Loucy (cell line): ENCODE results near the gene NUP62.

Experiments
- H2AFZ ChIP-seq: fragments of 200-600 bp; sonication (generic); 2 replicates; pipeline ENCODE4 v1.6.0; 2016; ENCODE audit warnings: antibody characterized with exemption, mild to moderate bottlenecking, low read length, moderate library complexity
- H3F3A ChIP-seq: fragments of 200-600 bp; 2 replicates; pipeline ENCODE4 v1.6.0; 2016; ENCODE audit warnings: antibody characterized with exemption, low read depth, mild to moderate bottlenecking
- H3K27me3 ChIP-seq: fragments of 200-600 bp; sonication (generic); 2 replicates; pipeline ENCODE4 v1.6.1; 2014; ENCODE audit warnings: low read length, mild to moderate bottlenecking; ENCODE audit not compliant: insufficient read depth, poor library complexity, severe bottlenecking
- H3K36me3 ChIP-seq: fragments of 200-600 bp; sonication (generic); 2 replicates; pipeline ENCODE4 v1.6.1; 2016; ENCODE audit warnings: low read length; ENCODE audit not compliant: insufficient read depth
- H3K4me1 ChIP-seq: fragments of 200-600 bp; sonication (generic); 2 replicates; pipeline ENCODE4 v1.5.1; 2014; ENCODE audit warnings: low read length, mild to moderate bottlenecking; ENCODE audit not compliant: insufficient read depth, poor library complexity, severe bottlenecking
- H3K4me2 ChIP-seq: fragments of 200-600 bp; sonication (generic); 2 replicates; pipeline ENCODE4 v1.6.0; 2014; ENCODE audit warnings: antibody characterized with exemption, low read length, low read depth, mild to moderate bottlenecking; ENCODE audit not compliant: poor library complexity, severe bottlenecking
- H3K4me3 ChIP-seq: fragments of 200-600 bp; sonication (generic); 2 replicates; pipeline ENCODE4 v1.5.1; 2014; ENCODE audit warnings: low read length, mild to moderate bottlenecking, mixed read lengths; ENCODE audit not compliant: poor library complexity, severe bottlenecking
- H3K79me2 ChIP-seq: fragments of 200-600 bp; sonication (generic); 2 replicates; pipeline ENCODE4 v1.6.1; 2014; ENCODE audit warnings: low read length; ENCODE audit not compliant: insufficient read depth
- H3K9ac ChIP-seq: fragments of 200-600 bp; sonication (generic); 2 replicates; pipeline ENCODE4 v1.6.0; 2014; ENCODE audit warnings: mild to moderate bottlenecking, low read depth, low read length, moderate library complexity; ENCODE audit not compliant: poor library complexity, severe bottlenecking
- H3K9me2 ChIP-seq: fragments of 200-600 bp; sonication (generic); replicated peaks from 2 replicates; pipeline ENCODE4 v1.6.1; 2016; ENCODE audit warnings: low read depth, low read length, mixed read lengths
- H3K9me3 ChIP-seq: fragments of 200-600 bp; sonication (generic); 2 replicates; pipeline ENCODE4 v1.6.1; 2014; ENCODE audit warnings: mild to moderate bottlenecking, antibody characterized with exemption, low read length, low read depth; ENCODE audit not compliant: insufficient read depth
- H4K20me1 ChIP-seq: fragments of 200-600 bp; sonication (generic); 2 replicates; pipeline ENCODE4 v1.6.0; 2014; ENCODE audit warnings: antibody characterized with exemption, low read length, mild to moderate bottlenecking; ENCODE audit not compliant: insufficient read depth, poor library complexity, severe bottlenecking
- CTCF ChIP-seq: fragments of 200-600 bp; sonication (generic); conservative IDR thresholded peaks from 2 replicates; pipeline ENCODE4 v1.5.1; 2014; ENCODE audit warnings: mild to moderate bottlenecking, antibody characterized with exemption, low read length
- EZH2phosphoT487 ChIP-seq: fragments of 200-600 bp; IDR thresholded peaks from 2 replicates; pipeline ENCODE4 v1.6.1; 2018; ENCODE audit warnings: antibody characterized with exemption, mild to moderate bottlenecking, moderate library complexity, borderline replicate concordance

NUP62 gene

GRCh38 chr19:49915271-49915670 lies 14.0 kb downstream of the NUP62 start:
- peak; percentile 38; the same call in 1 of the 2 replicates for TF ChIP-seq CTCF
- TF ChIP-seq EZH2phosphoT487 = no peak
- Histone ChIP-seq H3K9me2 (no peaks in the 10 kb centered on the region), H3F3A (no peaks in the 10 kb centered on the region), H4K20me1 (peaks cover 87% of the 10 kb centered on the region), H3K36me3 (peaks cover 73% of the 10 kb centered on the region; the same call in 1 of the 2 replicates), H3K9ac (no peak overlapping the region), H3K4me3 (no peak overlapping the region), H3K4me2 (no peak overlapping the region), H3K9me3 (no peaks in the 10 kb centered on the region), H3K79me2 (peaks cover 92% of the 10 kb centered on the region), H3K27me3 (no peaks in the 10 kb centered on the region), H2AFZ (no peak overlapping the region), H3K4me1 (peaks cover 6% of the 10 kb centered on the region)

- H3K79me2 ChIP-seq = peaks cover 89% of the 10 kb centered on the region
- TF ChIP-seq EZH2phosphoT487 = no peak
- TF ChIP-seq CTCF = no peak
- peaks cover 6% of the 10 kb centered on the region for H3K4me1 ChIP-seq
- H3F3A ChIP-seq = no peaks in the 10 kb centered on the region
- no peaks in the 10 kb centered on the region for H3K9me3 ChIP-seq
- no peak overlapping the region for H3K4me2 ChIP-seq
- H4K20me1 ChIP-seq = peaks cover 86% of the 10 kb centered on the region
- H3K9me2 ChIP-seq = no peaks in the 10 kb centered on the region
- H3K27me3 ChIP-seq = no peaks in the 10 kb centered on the region
- no peak overlapping the region for H2AFZ ChIP-seq
- peaks cover 85% of the 10 kb centered on the region; the same call in 1 of the 2 replicates for H3K36me3 ChIP-seq
- H3K9ac ChIP-seq = no peak overlapping the region
- no peak overlapping the region for H3K4me3 ChIP-seq
Measured at GRCh38 chr19:49913720-49914119, 15.6 kb downstream of the NUP62 start.

GRCh38 chr19:49912965-49913685 lies 16.2 kb downstream of the NUP62 start:
- no peak overlapping the region for H3K4me2 ChIP-seq
- peaks cover 86% of the 10 kb centered on the region; the same call in 1 of the 2 replicates for H3K36me3 ChIP-seq
- H4K20me1 ChIP-seq = peaks cover 87% of the 10 kb centered on the region
- no peak overlapping the region for H2AFZ ChIP-seq
- no peaks in the 10 kb centered on the region for H3K27me3 ChIP-seq
- TF ChIP-seq EZH2phosphoT487 (no peak), CTCF (peak; percentile 19; the same call in 1 of the 2 replicates)
- H3K9ac ChIP-seq = no peak overlapping the region
- no peaks in the 10 kb centered on the region for H3K9me3 ChIP-seq
- no peak overlapping the region for H3K4me3 ChIP-seq
- peaks cover 89% of the 10 kb centered on the region for H3K79me2 ChIP-seq
- H3F3A ChIP-seq = no peaks in the 10 kb centered on the region
- peaks cover 6% of the 10 kb centered on the region for H3K4me1 ChIP-seq
- no peaks in the 10 kb centered on the region for H3K9me2 ChIP-seq
